IPS-NIHi7 (cell line): ENCODE measurements around the gene ZNF462.
A peak's percentile ranks its signal among the peaks of the same experiment; 100 is the strongest.
"Not testable (repeated sequence)": the region's sequence is repeated elsewhere in the genome, so short reads cannot be mapped to it uniquely, and the experiment has no call there.

Source experiments
- DNase-seq: peaks from one replicate; pipeline ENCODE4 v3.0.0; 2012; ENCODE audit warnings: mixed read lengths; ENCODE audit errors: extremely low spot score

Gene ZNF462

GRCh38 chr9:106889061-106889590, 26.2 kb downstream of the ZNF462 start:
- DNase-seq = peak; percentile 24

GRCh38 chr9:106890608-106891007, 27.6 kb downstream of the ZNF462 start:
- no peak for DNase-seq

- no peak for DNase-seq
These were observed 28.3 kb downstream of the ZNF462 start for GRCh38 chr9:106891286-106891685.

GRCh38 chr9:106892632-106893031, 29.7 kb downstream of the ZNF462 start:
- DNase-seq = peak; percentile 89

GRCh38 chr9:106893088-106893487, 30.1 kb downstream of the ZNF462 start:
- no peak for DNase-seq

GRCh38 chr9:106896695-106897094, 33.7 kb downstream of the ZNF462 start:
- DNase-seq = no peak

- no peak for DNase-seq
These were observed 34.3 kb downstream of the ZNF462 start for GRCh38 chr9:106897236-106897635.

GRCh38 chr9:106897751-106898150, 34.8 kb downstream of the ZNF462 start:
- DNase-seq = no peak

- not testable (repeated sequence) for DNase-seq
These were observed 37.6 kb downstream of the ZNF462 start for GRCh38 chr9:106900523-106900922.

GRCh38 chr9:106906129-106906528, 43.2 kb downstream of the ZNF462 start:
- no peak for DNase-seq

GRCh38 chr9:106911951-106912350, 49.0 kb downstream of the ZNF462 start:
- DNase-seq = no peak

- no peak for DNase-seq
These were observed 50.3 kb downstream of the ZNF462 start for GRCh38 chr9:106913276-106913675.

- no peak for DNase-seq
These were observed 52.9 kb downstream of the ZNF462 start for GRCh38 chr9:106915851-106916250.

- peak; percentile 41 for DNase-seq
These were observed 53.7 kb downstream of the ZNF462 start for GRCh38 chr9:106916466-106917235.

GRCh38 chr9:106918825-106919509, 56.0 kb downstream of the ZNF462 start:
- no peak for DNase-seq

- DNase-seq = no peak
These were observed 57.1 kb downstream of the ZNF462 start for GRCh38 chr9:106920091-106920490.

- DNase-seq = no peak
These were observed 57.8 kb downstream of the ZNF462 start for GRCh38 chr9:106920701-106921283.

- peak; percentile 52 for DNase-seq
These were observed 58.5 kb downstream of the ZNF462 start for GRCh38 chr9:106921341-106921899.

- no peak for DNase-seq
These were observed 59.1 kb downstream of the ZNF462 start for GRCh38 chr9:106922026-106922425.

- no peak for DNase-seq
These were observed 62.4 kb downstream of the ZNF462 start for GRCh38 chr9:106925392-106925791.

- no peak for DNase-seq
These were observed 65.0 kb downstream of the ZNF462 start for GRCh38 chr9:106927916-106928315.

GRCh38 chr9:106928350-106928749, 65.4 kb downstream of the ZNF462 start:
- DNase-seq = no peak
